GM12875 (cell line): ENCODE data around the gene KRTAP16-1.
"Not testable (repeated sequence)": the region's sequence is repeated elsewhere in the genome, so short reads cannot be mapped to it uniquely, and the experiment has no call there.

Experiments
- H3K4me3 ChIP-seq: one replicate; pipeline ENCODE4 v1.5.1; 2011; ENCODE audit warnings: low read depth, low read length, control low read depth
- CTCF ChIP-seq: IDR thresholded peaks from 2 replicates; pipeline ENCODE4 v1.5.1; 2011; ENCODE audit warnings: low read depth, mild to moderate bottlenecking, control low read depth, inconsistent platforms, low read length, moderate library complexity, borderline replicate concordance; ENCODE audit not compliant: insufficient read depth

KRTAP16-1 gene

GRCh38 chr17:41278176-41278955 is 30.7 kb downstream of the KRTAP16-1 start:
- no peak overlapping the region for H3K4me3 ChIP-seq
- no peak for TF ChIP-seq CTCF

GRCh38 chr17:41275648-41276190 is 33.4 kb downstream of the KRTAP16-1 start, which contains the start of gene KRTAP9-7:
KRTAP9-7 (plus strand) TSS chr17:41275698; CDS start chr17:41275698, 0 bp downstream.
- not testable (repeated sequence) for H3K4me3 ChIP-seq

- no peak for TF ChIP-seq CTCF
- no peak overlapping the region for H3K4me3 ChIP-seq
Observed at GRCh38 chr17:41271858-41272257, 37.3 kb downstream of the KRTAP16-1 start.

GRCh38 chr17:41271323-41271722 is 37.8 kb downstream of the KRTAP16-1 start:
- H3K4me3 ChIP-seq: not testable (repeated sequence)

GRCh38 chr17:41267711-41268110 is 41.4 kb downstream of the KRTAP16-1 start:
- no peak overlapping the region for H3K4me3 ChIP-seq
- TF ChIP-seq CTCF: no peak

GRCh38 chr17:41265078-41265477 is 44.0 kb downstream of the KRTAP16-1 start, which contains the start of gene KRTAP9-6:
KRTAP9-6 (plus strand) TSS chr17:41265378; CDS start chr17:41265378, 0 bp downstream.
- H3K4me3 ChIP-seq: no peak within 1 kb of the TSS
- no peak for TF ChIP-seq CTCF

- no peak for TF ChIP-seq CTCF
- H3K4me3 ChIP-seq: no peak overlapping the region
Observed at GRCh38 chr17:41264599-41264998, 44.5 kb downstream of the KRTAP16-1 start.

GRCh38 chr17:41263212-41263611 is 45.9 kb downstream of the KRTAP16-1 start:
- no peak for TF ChIP-seq CTCF

More at GRCh38 chr17:41263212-41263611, 45.9 kb downstream of the KRTAP16-1 start:
- no peak overlapping the region for H3K4me3 ChIP-seq
